ENCODE data around the gene MXRA8.

MXRA8 gene

DNA sequence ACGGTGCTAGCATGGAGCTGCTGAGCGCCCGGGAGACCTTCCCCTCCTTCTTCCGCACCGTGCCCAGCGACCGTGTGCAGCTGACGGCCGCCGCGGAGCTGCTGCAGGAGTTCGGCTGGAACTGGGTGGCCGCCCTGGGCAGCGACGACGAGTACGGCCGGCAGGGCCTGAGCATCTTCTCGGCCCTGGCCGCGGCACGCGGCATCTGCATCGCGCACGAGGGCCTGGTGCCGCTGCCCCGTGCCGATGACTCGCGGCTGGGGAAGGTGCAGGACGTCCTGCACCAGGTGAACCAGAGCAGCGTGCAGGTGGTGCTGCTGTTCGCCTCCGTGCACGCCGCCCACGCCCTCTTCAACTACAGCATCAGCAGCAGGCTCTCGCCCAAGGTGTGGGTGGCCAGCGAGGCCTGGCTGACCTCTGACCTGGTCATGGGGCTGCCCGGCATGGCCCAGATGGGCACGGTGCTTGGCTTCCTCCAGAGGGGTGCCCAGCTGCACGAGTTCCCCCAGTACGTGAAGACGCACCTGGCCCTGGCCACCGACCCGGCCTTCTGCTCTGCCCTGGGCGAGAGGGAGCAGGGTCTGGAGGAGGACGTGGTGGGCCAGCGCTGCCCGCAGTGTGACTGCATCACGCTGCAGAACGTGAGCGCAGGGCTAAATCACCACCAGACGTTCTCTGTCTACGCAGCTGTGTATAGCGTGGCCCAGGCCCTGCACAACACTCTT, 26.2 kb downstream of the MXRA8 start:
- DNase-seq (ENCODE audit: low read depth), result no peak
- H3K4me3 ChIP-seq (ENCODE audit: low read length), result no peak overlapping the region
- TF ChIP-seq, protein P1, sequence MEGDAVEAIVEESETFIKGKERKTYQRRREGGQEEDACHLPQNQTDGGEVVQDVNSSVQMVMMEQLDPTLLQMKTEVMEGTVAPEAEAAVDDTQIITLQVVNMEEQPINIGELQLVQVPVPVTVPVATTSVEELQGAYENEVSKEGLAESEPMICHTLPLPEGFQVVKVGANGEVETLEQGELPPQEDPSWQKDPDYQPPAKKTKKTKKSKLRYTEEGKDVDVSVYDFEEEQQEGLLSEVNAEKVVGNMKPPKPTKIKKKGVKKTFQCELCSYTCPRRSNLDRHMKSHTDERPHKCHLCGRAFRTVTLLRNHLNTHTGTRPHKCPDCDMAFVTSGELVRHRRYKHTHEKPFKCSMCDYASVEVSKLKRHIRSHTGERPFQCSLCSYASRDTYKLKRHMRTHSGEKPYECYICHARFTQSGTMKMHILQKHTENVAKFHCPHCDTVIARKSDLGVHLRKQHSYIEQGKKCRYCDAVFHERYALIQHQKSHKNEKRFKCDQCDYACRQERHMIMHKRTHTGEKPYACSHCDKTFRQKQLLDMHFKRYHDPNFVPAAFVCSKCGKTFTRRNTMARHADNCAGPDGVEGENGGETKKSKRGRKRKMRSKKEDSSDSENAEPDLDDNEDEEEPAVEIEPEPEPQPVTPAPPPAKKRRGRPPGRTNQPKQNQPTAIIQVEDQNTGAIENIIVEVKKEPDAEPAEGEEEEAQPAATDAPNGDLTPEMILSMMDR (conservative IDR thresholded peaks at IDR 0.05; ENCODE audit: low read depth, low read length), result no peak

GRCh38 chr1:1331068-1331965, 27.0 kb downstream of the MXRA8 start, which contains the start of gene TAS1R3:
Gene TAS1R3 (plus strand): TSS chr1:1331280. CDS start chr1:1331346, 66 bp downstream.
- DNase-seq (ENCODE audit: low read depth), result no peak
- no peak within 1 kb of the TSS for H3K4me3 ChIP-seq (ENCODE audit: low read length)
- TF ChIP-seq, protein P1 (conservative IDR thresholded peaks at IDR 0.05; ENCODE audit: low read depth, low read length), result no peak

DNA sequence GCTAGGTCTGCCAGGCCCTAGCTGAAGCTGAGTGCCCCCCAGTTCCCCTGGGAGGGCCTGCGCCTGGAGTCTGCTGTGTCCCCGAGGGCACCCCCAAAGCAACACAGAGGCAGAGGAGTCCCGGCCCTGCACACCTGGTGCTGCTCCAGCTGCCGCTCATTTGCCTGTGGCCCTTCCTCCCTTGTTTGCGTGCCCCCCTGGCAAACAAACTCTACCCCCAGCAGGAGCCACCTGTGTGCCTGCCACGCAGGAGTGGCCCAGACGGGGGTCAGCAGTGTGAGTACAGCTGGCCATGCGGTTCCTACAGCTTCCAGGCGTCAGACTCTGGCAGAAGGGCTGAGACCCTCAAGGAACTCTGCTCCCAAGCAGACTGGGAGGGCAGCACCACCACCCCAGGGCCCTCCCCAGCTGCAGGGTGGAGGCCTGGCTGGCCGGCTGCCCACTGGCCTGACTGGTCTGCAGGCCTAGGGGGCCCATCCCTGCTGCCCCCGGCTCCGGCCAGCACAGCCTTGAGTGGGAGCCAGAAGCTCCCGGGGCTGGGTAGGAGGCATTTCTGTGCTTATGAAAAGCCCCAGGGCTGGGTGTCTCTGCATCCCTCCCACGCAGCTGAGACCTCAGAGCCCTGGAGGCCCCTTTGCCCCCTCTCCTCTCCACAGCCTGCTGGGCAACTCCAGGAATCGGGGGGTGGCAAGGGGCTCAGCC, 27.8 kb downstream of the MXRA8 start:
- DNase-seq (ENCODE audit: low read depth), result no peak
- no peak overlapping the region for H3K4me3 ChIP-seq (ENCODE audit: low read length)
- TF ChIP-seq, protein P1 (conservative IDR thresholded peaks at IDR 0.05; ENCODE audit: low read depth, low read length), result no peak

DNA sequence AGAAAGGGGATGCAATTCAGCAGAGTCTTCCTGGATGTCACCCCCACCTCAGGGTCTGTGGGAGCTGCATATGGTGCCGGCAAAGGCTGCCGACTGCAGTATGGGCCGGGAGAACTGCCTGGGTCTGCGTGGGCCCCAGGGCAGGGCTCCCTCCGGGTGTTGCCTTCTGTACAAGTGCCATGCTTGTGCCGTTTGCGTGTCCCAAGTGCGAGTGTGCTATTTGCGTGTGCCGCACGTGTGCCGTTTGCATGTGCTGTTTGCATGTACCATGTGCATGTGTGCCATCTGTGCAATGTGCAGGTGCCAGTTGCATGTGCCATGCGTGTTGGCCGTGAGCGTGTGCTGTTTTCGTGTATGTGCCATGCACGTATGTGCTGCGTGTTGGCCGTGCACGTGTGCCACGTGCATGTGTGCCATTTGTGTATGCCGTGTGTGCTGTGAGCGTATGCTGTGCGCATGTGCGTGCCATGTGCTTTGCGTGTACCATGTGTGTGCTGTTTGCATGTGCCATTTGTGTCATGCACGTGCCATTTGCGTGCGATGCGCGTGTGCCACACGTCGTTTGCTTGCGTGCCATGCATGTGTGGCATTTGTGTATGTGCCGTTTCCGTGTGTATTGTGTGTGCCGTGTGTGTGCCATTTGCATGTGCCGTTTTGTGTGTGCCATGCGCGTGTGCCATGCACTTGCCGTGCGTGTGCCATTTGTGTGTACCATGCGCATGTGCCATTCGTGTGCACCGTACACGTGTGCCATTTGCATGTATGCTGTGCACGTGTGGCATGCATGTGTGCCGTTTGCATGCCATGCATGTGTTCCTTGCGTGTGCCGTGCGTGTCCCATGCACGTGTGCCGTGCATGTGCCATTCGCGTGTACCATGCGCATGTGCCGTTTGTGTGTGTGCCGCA, 28.8 kb downstream of the MXRA8 start:
- TF ChIP-seq, protein P1 (conservative IDR thresholded peaks at IDR 0.05; ENCODE audit: low read depth, low read length), result no peak

GRCh38 chr1:1328254-1328653, 30.1 kb downstream of the MXRA8 start:
- H3K4me3 ChIP-seq (ENCODE audit: low read length), result no peak overlapping the region
- DNase-seq (ENCODE audit: low read depth), result no peak
- TF ChIP-seq, protein P1 (conservative IDR thresholded peaks at IDR 0.05; ENCODE audit: low read depth, low read length), result no peak

More for the DNA sequence above, 28.8 kb downstream of the MXRA8 start:
- no peak overlapping the region for H3K4me3 ChIP-seq (ENCODE audit: low read length)
- no peak for DNase-seq (ENCODE audit: low read depth)

GRCh38 chr1:1327291-1327690, 31.1 kb downstream of the MXRA8 start:
- no peak for DNase-seq (ENCODE audit: low read depth)
- TF ChIP-seq, protein P1 (conservative IDR thresholded peaks at IDR 0.05; ENCODE audit: low read depth, low read length), result no peak
- no peak overlapping the region for H3K4me3 ChIP-seq (ENCODE audit: low read length)

All from retinal pigment epithelial cell (primary cell).